Lower leg skin (tissue), 3 donors: ENCODE data around the gene PLD2.

Experiments used
- CTCF ChIP-seq, 3 donors: fragments of 450-650 bp; IDR thresholded peaks; one replicate each; pipeline ENCODE4 v1.5.1; 2016; ENCODE audit warnings: antibody characterized with exemption in 3 of 3, mild to moderate bottlenecking in 3 of 3, moderate library complexity in 2 of 3
- POLR2A ChIP-seq, 2 donors: fragments of 450-650 bp; IDR thresholded peaks; one replicate each; pipeline ENCODE4 v1.6.1; 2016 to 2017; ENCODE audit warnings: antibody characterized with exemption in 2 of 2, mild to moderate bottlenecking in 1 of 2, moderate library complexity in 1 of 2

GRCh38 chr17:4800462-4801196, 6.3 kb upstream of the PLD2 start:
- TF ChIP-seq CTCF (IDR thresholded peaks at IDR 0.05) (no peak), POLR2A (IDR thresholded peaks at IDR 0.05) (no peak)
